HepG2 (cell line): Measurements from ENCODE around the gene RGS14. TPM values are rescaled to one million over a fixed set of nuclear protein-coding genes. Genes with fewer than 3 reads are reported as not detected.

Source experiments
- ATF7-NPFF ChIP-seq: sonication (generic); formaldehyde crosslinking; IDR thresholded peaks from 2 replicates; pipeline ENCODE4 v1.8.1; 2023; ENCODE audit warnings: mild to moderate bottlenecking, low read depth, missing genetic modification reagents, moderate library complexity
- CHD4 ChIP-seq: fragments of 200-600 bp; sonication (generic); IDR thresholded peaks from 2 replicates; pipeline ENCODE4 v1.7.0; 2017; ENCODE audit warnings: mild to moderate bottlenecking, low read length, borderline replicate concordance
- EEA1 ChIP-seq: sonication (generic); formaldehyde crosslinking; IDR thresholded peaks from 2 replicates; pipeline ENCODE4 v1.5.1; 2020; ENCODE audit warnings: mild to moderate bottlenecking, missing genetic modification reagents, borderline replicate concordance
- EP300 ChIP-seq, 3 experiments: sonication (generic) in 1 of 3; formaldehyde crosslinking in 1 of 3; IDR thresholded peaks; 2 replicates each; pipeline versions ENCODE4 v1.5.1 to v1.6.1; 2011 to 2020; ENCODE audit warnings: low read depth in 2 of 3, low read length in 2 of 3, borderline replicate concordance in 1 of 3, improper control_type of control experiment in 1 of 3, mild to moderate bottlenecking in 1 of 3, missing genetic modification reagents in 1 of 3, moderate library complexity in 1 of 3
- GATAD1 ChIP-seq: IDR thresholded peaks from 2 replicates; pipeline ENCODE4 v1.6.1; 2016; ENCODE audit warnings: missing genetic modification reagents, missing compliant biosample characterization
- KLF12 ChIP-seq: sonication (generic); formaldehyde crosslinking; IDR thresholded peaks from 2 replicates; pipeline ENCODE4 v1.4.0; 2020; ENCODE audit warnings: missing genetic modification reagents, borderline replicate concordance
- MZF1 ChIP-seq: sonication (generic); formaldehyde crosslinking; IDR thresholded peaks from 2 replicates; pipeline ENCODE4 v1.8.1; 2023; ENCODE audit warnings: mild to moderate bottlenecking, missing genetic modification reagents, borderline replicate concordance
- NKX3-1 ChIP-seq: sonication (generic); formaldehyde crosslinking; IDR thresholded peaks from 2 replicates; pipeline ENCODE4 v1.5.0; 2020; ENCODE audit warnings: missing genetic modification reagents
- PCBP2 ChIP-seq: fragments of 200-400 bp; formaldehyde crosslinking; optimal IDR thresholded peaks from 2 replicates; pipeline ENCODE3; 2018; ENCODE audit warnings: low read length, low read depth; ENCODE audit not compliant: poor library complexity, severe bottlenecking
- PLRG1 ChIP-seq: fragments of 450-650 bp; conservative IDR thresholded peaks from 2 replicates; pipeline ENCODE4 v1.6.1; 2016
- PRDM15 ChIP-seq: sonication (generic); formaldehyde crosslinking; IDR thresholded peaks from 2 replicates; pipeline ENCODE4 v1.4.0; 2020; ENCODE audit warnings: missing genetic modification reagents
- REL ChIP-seq: sonication (generic); formaldehyde crosslinking; conservative IDR thresholded peaks from 2 replicates; pipeline ENCODE4 v1.8.0; 2022; ENCODE audit warnings: mild to moderate bottlenecking, missing genetic modification reagents, moderate library complexity
- SKI ChIP-seq: fragments of 450-650 bp; IDR thresholded peaks from one replicate; pipeline ENCODE4 v1.6.1; 2018; ENCODE audit warnings: mild to moderate bottlenecking; ENCODE audit not compliant: partially characterized antibody
- TGIF2 ChIP-seq: IDR thresholded peaks from 2 replicates; pipeline ENCODE4 v1.6.1; 2016; ENCODE audit warnings: control low read depth, missing compliant biosample characterization
- ZNF17 ChIP-seq: sonication (generic); formaldehyde crosslinking; IDR thresholded peaks from 2 replicates; pipeline ENCODE4 v1.5.0; 2020; ENCODE audit warnings: mild to moderate bottlenecking, missing genetic modification reagents
- ZNF367 ChIP-seq: sonication (generic); formaldehyde crosslinking; IDR thresholded peaks from 2 replicates; pipeline ENCODE4 v1.4.0; 2020; ENCODE audit warnings: missing genetic modification reagents, borderline replicate concordance
- ZNF720 ChIP-seq: sonication (generic); formaldehyde crosslinking; IDR thresholded peaks from 2 replicates; pipeline ENCODE4 v1.4.0; 2020; ENCODE audit warnings: missing genetic modification reagents
- ZNF784 ChIP-seq: sonication (generic); formaldehyde crosslinking; IDR thresholded peaks from 2 replicates; pipeline ENCODE4 v1.5.1; 2020; ENCODE audit warnings: missing genetic modification reagents, mild to moderate bottlenecking, borderline replicate concordance
- ZNF816 ChIP-seq: sonication (generic); formaldehyde crosslinking; IDR thresholded peaks from 2 replicates; pipeline ENCODE4 v1.8.0; 2022; ENCODE audit warnings: missing genetic modification reagents, mild to moderate bottlenecking, borderline replicate concordance
- ZNF879 ChIP-seq: sonication (generic); formaldehyde crosslinking; IDR thresholded peaks from 2 replicates; pipeline ENCODE4 v1.8.1; 2023; ENCODE audit warnings: missing genetic modification reagents
- polyA plus RNA-seq, 8 experiments: library from polyadenylated mRNA; depleted of rRNA in 3 of 8; stranded (reverse) in 7 of 8; unstranded in 1 of 8; fragments of >200 nt; fragmentation: Illumina TruSeq in 4 of 8; extraction: Trizol in 4 of 8; gene quantifications; 2 replicates each; pipeline versions ENCODE4 v1.2.1 to v1.2.3, GENCODE V29; 2011 to 2016; ENCODE audit warnings: low read depth in 4 of 8, missing spikeins in 1 of 8, mixed read lengths in 1 of 8; ENCODE audit not compliant: insufficient read depth in 1 of 8
- total RNA-seq, 5 experiments: library from RNA; depleted of rRNA; stranded (reverse); fragments of >200 nt; fragmentation: Illumina TruSeq; extraction: Trizol; gene quantifications; 2 replicates each; pipeline ENCODE4 v1.2.3, GENCODE V29; 2016; ENCODE audit warnings: low read depth in 1 of 5
- TF ChIP-seq, protein P1 (sequence below): sonication (generic); formaldehyde crosslinking; IDR thresholded peaks from 2 replicates; pipeline ENCODE4 v1.4.0; 2020; ENCODE audit warnings: missing genetic modification reagents, borderline replicate concordance

RGS14 gene
- total and polyA plus RNA-seq, 2 of the 13 experiments (the other 11 are each of a cell fraction or from before 2014, with no cell fraction given) = 11.1 to 17.2 TPM

- TF ChIP-seq PRDM15 (no peak), ZNF17 (no peak), PLRG1 (no peak), EEA1 (CRISPR knock-in tag) (no peak; the same call in 1 of the 2 replicates), PCBP2 (no peak), MZF1 (no peak), GATAD1 (CRISPR knock-in tag) (peak; percentile 71), CHD4 (no peak), ZNF720 (CRISPR knock-in tag) (no peak), KLF12 (CRISPR knock-in tag) (no peak), ATF7-NPFF (CRISPR knock-in tag) (peak; percentile 85; the same call in 1 of the 2 replicates), REL (CRISPR knock-in tag) (no peak), NKX3-1 (no peak), ZNF367 (CRISPR knock-in tag) (no peak), TGIF2 (no peak), SKI (no peak), EP300 (IDR thresholded peaks at IDR 0.05; ENCODE audit: low read depth in 2 of 2, low read length in 2 of 2) (no peak), EP300 (CRISPR knock-in tag; IDR thresholded peaks at IDR 0.05; ENCODE audit: borderline replicate concordance) (no peak), ZNF816 (CRISPR knock-in tag) (no peak), ZNF879 (no peak), ZNF784 (CRISPR knock-in tag) (no peak)
- TF ChIP-seq, protein P1, sequence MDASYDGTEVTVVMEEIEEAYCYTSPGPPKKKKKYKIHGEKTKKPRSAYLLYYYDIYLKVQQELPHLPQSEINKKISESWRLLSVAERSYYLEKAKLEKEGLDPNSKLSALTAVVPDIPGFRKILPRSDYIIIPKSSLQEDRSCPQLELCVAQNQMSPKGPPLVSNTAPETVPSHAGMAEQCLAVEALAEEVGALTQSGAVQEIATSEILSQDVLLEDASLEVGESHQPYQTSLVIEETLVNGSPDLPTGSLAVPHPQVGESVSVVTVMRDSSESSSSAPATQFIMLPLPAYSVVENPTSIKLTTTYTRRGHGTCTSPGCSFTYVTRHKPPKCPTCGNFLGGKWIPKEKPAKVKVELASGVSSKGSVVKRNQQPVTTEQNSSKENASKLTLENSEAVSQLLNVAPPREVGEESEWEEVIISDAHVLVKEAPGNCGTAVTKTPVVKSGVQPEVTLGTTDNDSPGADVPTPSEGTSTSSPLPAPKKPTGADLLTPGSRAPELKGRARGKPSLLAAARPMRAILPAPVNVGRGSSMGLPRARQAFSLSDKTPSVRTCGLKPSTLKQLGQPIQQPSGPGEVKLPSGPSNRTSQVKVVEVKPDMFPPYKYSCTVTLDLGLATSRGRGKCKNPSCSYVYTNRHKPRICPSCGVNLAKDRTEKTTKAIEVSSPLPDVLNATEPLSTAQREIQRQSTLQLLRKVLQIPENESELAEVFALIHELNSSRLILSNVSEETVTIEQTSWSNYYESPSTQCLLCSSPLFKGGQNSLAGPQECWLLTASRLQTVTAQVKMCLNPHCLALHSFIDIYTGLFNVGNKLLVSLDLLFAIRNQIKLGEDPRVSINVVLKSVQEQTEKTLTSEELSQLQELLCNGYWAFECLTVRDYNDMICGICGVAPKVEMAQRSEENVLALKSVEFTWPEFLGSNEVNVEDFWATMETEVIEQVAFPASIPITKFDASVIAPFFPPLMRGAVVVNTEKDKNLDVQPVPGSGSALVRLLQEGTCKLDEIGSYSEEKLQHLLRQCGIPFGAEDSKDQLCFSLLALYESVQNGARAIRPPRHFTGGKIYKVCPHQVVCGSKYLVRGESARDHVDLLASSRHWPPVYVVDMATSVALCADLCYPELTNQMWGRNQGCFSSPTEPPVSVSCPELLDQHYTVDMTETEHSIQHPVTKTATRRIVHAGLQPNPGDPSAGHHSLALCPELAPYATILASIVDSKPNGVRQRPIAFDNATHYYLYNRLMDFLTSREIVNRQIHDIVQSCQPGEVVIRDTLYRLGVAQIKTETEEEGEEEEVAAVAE (CRISPR knock-in tag) = peak; percentile 44; the same call in 1 of the 2 replicates
These were observed 12.9 kb downstream of the RGS14 start (continued) for GRCh38 chr5:177370488-177371119.
